PC-9 (cell line): ENCODE measurements around the gene LRMDA. TPM values are rescaled to one million over a fixed set of nuclear protein-coding genes. Genes with fewer than 3 reads are reported as not detected.

Experiments
- BruUV-seq: library from RNA; stranded (reverse); fragments of 400-500 nt; replicated peaks from 2 replicates; lab custom pipeline; 2021; lab: Mats Ljungman, UMichigan
- CTCF ChIA-PET: fragments of 300-600 bp; sonication (Branson Sonifier 250); formaldehyde crosslinking; loops from one replicate; lab custom pipeline; 2022; ENCODE audit warnings: antibody characterized with exemption; lab: Charles Lee
- POLR2A ChIA-PET: fragments of 300-600 bp; sonication (Branson Sonifier 250); formaldehyde crosslinking; loops from one replicate; lab custom pipeline; 2022; ENCODE audit warnings: antibody characterized with exemption; ENCODE audit not compliant: unreplicated experiment; lab: Charles Lee
- DNase-seq, 2 experiments: peaks; one replicate each; pipeline versions ENCODE4 v3.0.0 to v3.0.0-alpha.2; 2015 to 2022; ENCODE audit warnings: mixed read lengths in 1 of 2
- H2AFZ ChIP-seq: fragments of 200-600 bp; sonication (generic); 2 replicates; pipeline ENCODE4 v1.8.1; 2017; ENCODE audit warnings: antibody characterized with exemption
- H3F3A ChIP-seq: fragments of 200-600 bp; sonication (generic); 2 replicates; pipeline ENCODE4 v1.8.1; 2017; ENCODE audit warnings: antibody characterized with exemption, mild to moderate bottlenecking, low read depth; ENCODE audit not compliant: insufficient read depth
- H3K27ac ChIP-seq: fragments of 200-600 bp; sonication (generic); 2 replicates; pipeline ENCODE4 v1.6.1; 2016; ENCODE audit warnings: mixed run types
- H3K27me3 ChIP-seq: fragments of 200-600 bp; sonication (generic); 2 replicates; pipeline ENCODE4 v1.6.1; 2016; ENCODE audit warnings: low read depth, mixed run types; ENCODE audit not compliant: insufficient read depth
- H3K36me3 ChIP-seq: fragments of 200-600 bp; sonication (generic); 2 replicates; pipeline ENCODE4 v1.6.1; 2016; ENCODE audit warnings: low read depth, mixed run types
- H3K4me1 ChIP-seq: fragments of 200-600 bp; sonication (generic); replicated peaks from 2 replicates; pipeline ENCODE4 v1.6.1; 2016; ENCODE audit warnings: mixed run types; ENCODE audit not compliant: insufficient read depth
- H3K4me2 ChIP-seq: fragments of 200-600 bp; sonication (generic); 2 replicates; pipeline ENCODE4 v1.6.1; 2017; ENCODE audit warnings: mixed run types
- H3K4me3 ChIP-seq: fragments of 200-600 bp; sonication (generic); 2 replicates; pipeline ENCODE4 v1.6.1; 2016; ENCODE audit warnings: mixed run types
- H3K79me2 ChIP-seq: fragments of 200-600 bp; sonication (generic); 2 replicates; pipeline ENCODE4 v1.6.1; 2017; ENCODE audit warnings: low read depth, mixed run types
- H3K9me2 ChIP-seq: fragments of 200-600 bp; sonication (generic); 2 replicates; pipeline ENCODE4 v1.8.1; 2017; ENCODE audit warnings: mild to moderate bottlenecking; ENCODE audit not compliant: insufficient read depth
- H3K9me3 ChIP-seq: fragments of 200-600 bp; sonication (generic); 2 replicates; pipeline ENCODE4 v1.8.1; 2016; ENCODE audit warnings: low read depth; ENCODE audit not compliant: insufficient read depth
- H4K20me1 ChIP-seq: fragments of 200-600 bp; sonication (generic); 2 replicates; pipeline ENCODE4 v1.8.1; 2017; ENCODE audit not compliant: insufficient read depth
- CTCF ChIP-seq: fragments of 200-600 bp; sonication (generic); conservative IDR thresholded peaks from 2 replicates; pipeline ENCODE4 v1.6.1; 2017; ENCODE audit warnings: mixed run types, antibody characterized with exemption, mild to moderate bottlenecking, moderate library complexity
- EZH2 ChIP-seq: fragments of 200-600 bp; sonication (generic); IDR thresholded peaks from 2 replicates; pipeline ENCODE4 v1.8.0; 2017; ENCODE audit warnings: antibody characterized with exemption, low read depth
- intact Hi-C: fragments of 100-400 bp; cut with micrococcal nuclease; formaldehyde crosslinking; loops from one replicate; pipeline ENCODE4 v1.10.0; 2022; ENCODE audit not compliant: unreplicated experiment
- total RNA-seq: library from RNA; stranded (reverse); gene quantifications from 2 replicates; pipeline ENCODE4 v1.2.3, GENCODE V29; 2021

Gene LRMDA
- total RNA-seq, 1 experiment from 2014 or later: not detected

GRCh38 chr10:75542084-75542483 lies 110.7 kb downstream of the LRMDA start:
- ChIA-PET POLR2A (no interaction called here), CTCF (no interaction called here)
- BruUV-seq: no TSS peak
- Histone ChIP-seq H3K4me3 (no peak overlapping the region), H3K4me2 (no peak overlapping the region), H3K36me3 (no peaks in the 10 kb centered on the region), H4K20me1 (no peaks in the 10 kb centered on the region), H3K79me2 (no peaks in the 10 kb centered on the region), H3K27ac (no peak overlapping the region), H2AFZ (no peak overlapping the region), H3K27me3 (no peaks in the 10 kb centered on the region), H3K9me2 (0 out of 2 replicates have a peak, but pooled peaks cover 4% of the 10 kb centered on the region), H3F3A (no peaks in the 10 kb centered on the region), H3K9me3 (no peaks in the 10 kb centered on the region), H3K4me1 (peaks cover 12% of the 10 kb centered on the region; the same call in 1 of the 2 replicates)
- no peak for TF ChIP-seq CTCF
- no peak for TF ChIP-seq EZH2
- DNase-seq: no peak
- intact Hi-C loops: no loop called here

GRCh38 chr10:75542906-75543305 lies 111.5 kb downstream of the LRMDA start:
- ChIA-PET CTCF (interaction anchor here (0.5 kb wide), 1 partner anchor 890 kb away, joined by 3 read pairs; no protein-coding TSS in a partner anchor), POLR2A (no interaction called here)
- no peaks in the 10 kb centered on the region for H3K9me3 ChIP-seq
- H3K36me3 ChIP-seq: no peaks in the 10 kb centered on the region
- BruUV-seq: no TSS peak
- intact Hi-C loops: no loop called here
- no peak overlapping the region for H3K4me2 ChIP-seq
- no peaks in the 10 kb centered on the region for H3F3A ChIP-seq
- H3K27ac ChIP-seq: no peak overlapping the region
- TF ChIP-seq CTCF (no peak), EZH2 (no peak)
- 0 out of 2 replicates have a peak, but pooled peaks cover 4% of the 10 kb centered on the region for H3K9me2 ChIP-seq
- no peak for DNase-seq
- no peaks in the 10 kb centered on the region for H3K27me3 ChIP-seq
- H3K4me1 ChIP-seq: peaks cover 13% of the 10 kb centered on the region; the same call in 1 of the 2 replicates
- H2AFZ ChIP-seq: no peak overlapping the region
- no peak overlapping the region for H3K4me3 ChIP-seq
- no peaks in the 10 kb centered on the region for H3K79me2 ChIP-seq
- H4K20me1 ChIP-seq: no peaks in the 10 kb centered on the region

- CTCF ChIA-PET: no interaction called here
These were observed 113.0 kb downstream of the LRMDA start for GRCh38 chr10:75544386-75544785.

More at GRCh38 chr10:75544386-75544785, 113.0 kb downstream of the LRMDA start:
- no peaks in the 10 kb centered on the region for H3K27me3 ChIP-seq
- no peak overlapping the region for H3K27ac ChIP-seq
- POLR2A ChIA-PET: no interaction called here
- 0 out of 2 replicates have a peak, but pooled peaks cover 4% of the 10 kb centered on the region for H3K9me2 ChIP-seq
- no peak for DNase-seq
- TF ChIP-seq EZH2 (no peak), CTCF (no peak)
- no TSS peak for BruUV-seq
- H3K36me3 ChIP-seq: no peaks in the 10 kb centered on the region
- no peaks in the 10 kb centered on the region for H4K20me1 ChIP-seq
- H3F3A ChIP-seq: no peaks in the 10 kb centered on the region
- intact Hi-C loops: no loop called here
- no peaks in the 10 kb centered on the region for H3K79me2 ChIP-seq
- no peak overlapping the region for H2AFZ ChIP-seq
- no peak overlapping the region for H3K4me3 ChIP-seq
- H3K4me2 ChIP-seq: no peak overlapping the region
- peaks cover 13% of the 10 kb centered on the region; the same call in 1 of the 2 replicates for H3K4me1 ChIP-seq
- H3K9me3 ChIP-seq: no peaks in the 10 kb centered on the region
